NCI-H2029 (cell line): ENCODE data around the gene RPL13A.
"Not testable (repeated sequence)": the region's sequence is repeated elsewhere in the genome, so short reads cannot be mapped to it uniquely, and the experiment has no call there.

Experiments
- DNase-seq: peaks from one replicate; lab custom pipeline; 2025; lab: John Stamatoyannopoulos, UW

RPL13A gene

DNA sequence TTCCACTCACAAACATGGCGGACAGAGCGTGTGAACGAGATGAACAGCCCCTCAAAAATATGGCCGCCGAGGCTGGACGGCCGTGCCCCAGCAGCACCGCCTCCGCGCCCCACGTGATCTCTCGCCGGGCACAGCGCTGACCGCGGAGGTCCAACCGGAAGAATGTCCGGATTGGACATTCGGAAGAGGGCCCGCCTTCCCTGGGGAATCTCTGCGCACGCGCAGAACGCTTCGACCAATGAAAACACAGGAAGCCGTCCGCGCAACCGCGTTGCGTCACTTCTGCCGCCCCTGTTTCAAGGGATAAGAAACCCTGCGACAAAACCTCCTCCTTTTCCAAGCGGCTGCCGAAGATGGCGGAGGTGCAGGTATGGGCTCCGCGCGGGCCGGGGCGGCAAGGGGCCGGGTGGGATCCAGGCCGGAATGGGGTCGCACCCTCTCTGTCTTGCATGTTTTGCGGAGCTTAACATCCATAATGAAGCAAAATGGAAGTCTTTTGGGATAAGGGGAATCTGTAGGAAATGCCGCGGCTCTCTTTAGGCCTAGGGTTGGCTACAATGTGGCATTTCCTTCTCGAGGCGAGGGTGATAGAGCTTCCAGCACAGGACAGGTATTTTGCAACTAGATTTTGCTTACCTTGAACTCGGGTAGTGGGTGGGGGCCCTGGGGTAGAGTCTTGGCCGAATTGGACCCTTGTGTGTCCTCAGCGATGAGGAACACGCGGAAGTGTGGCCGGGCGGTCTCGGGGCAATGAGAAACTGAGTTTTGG lies at the start of gene RPL13A:
TSS of gene RPL13A (plus strand) at position 332 of the 769 bp plus-strand sequence. CDS start at position 354, 22 bp downstream.
- DNase-seq: peak; percentile 99

GRCh38 chr19:49438261-49438660 lies 49.1 kb upstream of the RPL13A start:
- no peak for DNase-seq

DNA sequence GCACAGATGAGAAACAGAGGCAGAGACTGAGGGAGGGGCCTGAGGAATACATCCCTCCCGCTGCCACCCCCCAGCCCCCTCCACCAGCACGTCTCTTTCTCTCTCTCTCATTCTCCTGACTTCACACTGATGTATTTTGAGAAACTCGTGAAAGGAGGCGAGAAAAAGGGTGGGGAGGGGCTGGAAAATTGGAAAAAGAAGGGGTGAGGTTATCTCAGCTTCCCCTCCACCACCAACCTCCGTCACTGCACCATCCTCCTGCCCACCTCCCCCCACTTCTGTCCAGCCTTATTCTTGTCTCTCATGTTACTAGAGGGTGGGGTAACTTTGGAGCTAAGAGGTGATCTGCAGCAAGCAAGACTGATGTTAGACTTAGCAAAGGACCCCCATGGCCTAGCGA lies 47.6 kb upstream of the RPL13A start:
- no peak for DNase-seq

DNA sequence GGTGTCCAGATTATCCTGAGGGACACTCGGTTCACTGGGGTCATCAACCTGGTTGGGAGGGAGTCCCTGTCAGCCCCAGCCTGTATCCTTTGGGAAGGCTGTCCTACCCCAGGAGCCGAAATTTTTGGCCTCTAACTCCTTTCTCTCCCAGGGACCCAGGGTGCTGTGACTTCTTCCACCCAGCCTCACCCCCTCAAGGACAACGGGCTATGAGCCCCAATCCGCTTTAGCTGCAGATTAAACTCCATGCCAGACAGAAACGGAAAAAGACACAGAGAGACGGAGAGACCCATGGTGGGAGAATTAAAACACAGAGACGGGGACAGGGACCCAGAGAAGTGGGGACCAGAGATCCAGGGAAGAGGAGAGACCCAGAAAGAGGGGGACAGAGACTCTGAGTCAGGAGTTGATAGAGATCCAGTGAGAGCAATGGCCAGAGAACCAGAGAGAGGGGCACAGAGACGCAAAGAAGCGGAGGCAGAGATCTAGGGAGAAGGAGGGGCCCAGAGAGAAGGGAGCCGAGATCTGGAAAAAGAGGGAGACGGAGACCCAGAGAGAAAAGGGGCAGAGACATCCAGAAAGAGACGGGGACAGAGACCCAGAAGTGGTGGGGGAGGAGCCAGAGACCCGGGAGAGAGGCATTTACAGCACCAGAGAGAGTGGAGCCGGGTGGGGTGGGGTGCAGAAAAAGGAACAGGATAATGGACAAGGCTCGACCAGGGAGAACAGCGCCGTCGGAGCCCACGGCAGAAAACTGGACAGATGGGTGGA lies 46.8 kb upstream of the RPL13A start:
- DNase-seq: no peak

GRCh38 chr19:49441210-49441959 lies 46.0 kb upstream of the RPL13A start, which contains the start of gene SLC17A7:
Gene SLC17A7 (minus strand): TSS chr19:49441527. CDS start chr19:49441379, 148 bp downstream.
- DNase-seq: no peak

DNA sequence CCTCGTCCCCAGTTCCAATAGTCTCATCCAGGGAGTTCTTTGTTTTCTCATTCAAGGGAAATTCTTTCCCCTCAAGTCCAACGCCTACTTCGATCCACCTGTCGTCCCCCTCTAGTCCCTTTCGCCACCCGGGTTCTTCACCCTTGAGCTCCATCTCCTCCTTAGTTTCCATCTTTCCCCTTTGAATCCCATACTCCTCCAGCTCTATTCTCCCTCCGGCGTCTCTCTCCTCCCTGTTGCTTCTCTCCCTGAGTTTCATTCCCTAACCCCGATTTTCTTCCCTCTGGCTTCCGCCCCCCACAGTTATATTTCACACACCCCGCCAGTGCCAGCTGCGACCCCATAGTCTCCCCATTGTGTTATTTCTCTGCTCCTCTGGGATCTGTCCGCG lies 45.5 kb upstream of the RPL13A start:
- no peak for DNase-seq

DNA sequence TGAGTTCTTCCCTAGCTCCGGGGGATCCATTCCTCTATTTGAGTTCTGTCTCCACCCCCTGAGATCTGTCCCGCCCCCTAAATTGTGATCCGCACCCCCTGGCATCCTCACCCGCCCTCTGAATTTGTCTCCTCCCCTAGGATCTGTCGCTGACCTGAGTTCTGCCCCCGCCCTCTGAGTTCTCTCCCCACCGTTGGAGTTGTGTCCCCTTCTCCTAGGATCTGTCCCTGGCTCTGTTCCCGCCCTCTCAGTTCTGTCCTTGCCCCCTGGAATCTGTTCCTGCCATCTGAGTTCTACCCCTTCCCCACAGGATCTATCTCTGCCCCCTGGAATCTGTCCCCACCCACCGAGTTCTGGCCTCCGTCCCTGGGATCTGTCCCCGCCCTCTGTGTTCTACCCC lies 45.1 kb upstream of the RPL13A start:
- DNase-seq: no peak

- peak; percentile 78 for DNase-seq
Observed at GRCh38 chr19:49442771-49443365, 44.5 kb upstream of the RPL13A start.

DNA sequence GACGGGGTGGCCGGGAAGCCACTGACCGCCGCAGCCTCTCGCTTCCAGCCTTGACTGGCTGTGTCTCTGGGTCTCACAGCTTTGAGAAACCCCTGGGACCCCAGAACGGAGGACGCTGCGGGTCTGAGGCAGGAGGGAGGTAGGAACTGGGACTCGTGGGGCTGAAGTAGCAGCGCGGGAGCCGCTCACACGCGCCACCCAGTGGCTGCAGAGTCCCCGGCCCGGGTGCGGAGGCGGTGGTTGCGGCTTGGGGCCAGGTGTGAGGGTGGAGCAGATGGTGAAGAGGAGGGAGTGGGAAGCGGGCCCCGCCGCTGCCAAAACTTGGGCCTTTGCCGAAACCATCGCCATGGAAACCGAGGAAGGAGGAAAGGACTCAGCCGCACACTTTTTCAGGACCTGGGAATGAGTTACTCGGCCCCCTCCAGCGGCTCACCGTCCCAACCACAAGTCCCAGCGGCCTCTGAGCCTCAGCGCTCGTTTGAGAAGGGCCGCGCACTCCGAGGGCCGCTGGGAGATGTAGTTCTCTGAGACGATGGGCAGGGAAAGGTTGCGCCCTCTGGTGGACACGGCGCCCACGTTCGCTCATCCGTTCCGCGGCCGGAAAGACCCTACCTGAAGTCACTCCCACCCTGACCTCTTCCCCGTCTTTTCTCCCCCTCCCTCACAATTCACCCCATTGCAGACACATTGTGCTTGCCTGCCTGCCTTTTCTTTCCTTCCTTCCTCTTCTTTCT lies 43.9 kb upstream of the RPL13A start:
- DNase-seq: peak; percentile 95

DNA sequence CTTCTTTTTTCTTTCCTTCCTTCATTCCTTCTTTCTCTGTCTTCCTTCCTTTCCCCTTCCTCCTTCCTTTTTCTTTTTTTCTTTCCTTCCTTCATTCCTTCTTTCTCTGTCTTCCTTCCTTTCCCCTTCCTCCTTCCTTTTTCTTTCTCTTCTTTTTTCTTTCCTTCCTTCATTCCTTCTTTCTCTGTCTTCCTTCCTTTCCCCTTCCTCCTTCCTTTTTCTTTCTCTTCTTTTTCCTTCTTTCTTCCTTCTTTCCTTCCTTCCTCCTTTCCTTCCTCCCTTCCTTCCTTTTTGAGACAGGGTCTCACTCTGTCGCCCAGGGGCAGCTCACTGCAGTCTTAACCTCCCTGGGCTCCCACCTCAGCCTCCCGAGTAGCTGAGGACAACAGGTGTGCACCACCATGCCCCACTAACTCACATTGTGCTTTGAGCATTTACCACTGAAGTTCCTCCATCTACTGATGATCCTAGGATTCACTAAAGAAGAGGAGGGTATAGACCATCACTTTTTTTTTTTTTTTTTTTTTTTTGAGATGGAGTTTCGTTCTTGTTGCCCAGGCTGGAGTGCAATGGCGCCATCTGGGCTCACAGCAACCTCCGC lies 43.2 kb upstream of the RPL13A start:
- not testable (repeated sequence) for DNase-seq

- no peak for DNase-seq
Observed at GRCh38 chr19:49445997-49446396, 41.4 kb upstream of the RPL13A start.

DNA sequence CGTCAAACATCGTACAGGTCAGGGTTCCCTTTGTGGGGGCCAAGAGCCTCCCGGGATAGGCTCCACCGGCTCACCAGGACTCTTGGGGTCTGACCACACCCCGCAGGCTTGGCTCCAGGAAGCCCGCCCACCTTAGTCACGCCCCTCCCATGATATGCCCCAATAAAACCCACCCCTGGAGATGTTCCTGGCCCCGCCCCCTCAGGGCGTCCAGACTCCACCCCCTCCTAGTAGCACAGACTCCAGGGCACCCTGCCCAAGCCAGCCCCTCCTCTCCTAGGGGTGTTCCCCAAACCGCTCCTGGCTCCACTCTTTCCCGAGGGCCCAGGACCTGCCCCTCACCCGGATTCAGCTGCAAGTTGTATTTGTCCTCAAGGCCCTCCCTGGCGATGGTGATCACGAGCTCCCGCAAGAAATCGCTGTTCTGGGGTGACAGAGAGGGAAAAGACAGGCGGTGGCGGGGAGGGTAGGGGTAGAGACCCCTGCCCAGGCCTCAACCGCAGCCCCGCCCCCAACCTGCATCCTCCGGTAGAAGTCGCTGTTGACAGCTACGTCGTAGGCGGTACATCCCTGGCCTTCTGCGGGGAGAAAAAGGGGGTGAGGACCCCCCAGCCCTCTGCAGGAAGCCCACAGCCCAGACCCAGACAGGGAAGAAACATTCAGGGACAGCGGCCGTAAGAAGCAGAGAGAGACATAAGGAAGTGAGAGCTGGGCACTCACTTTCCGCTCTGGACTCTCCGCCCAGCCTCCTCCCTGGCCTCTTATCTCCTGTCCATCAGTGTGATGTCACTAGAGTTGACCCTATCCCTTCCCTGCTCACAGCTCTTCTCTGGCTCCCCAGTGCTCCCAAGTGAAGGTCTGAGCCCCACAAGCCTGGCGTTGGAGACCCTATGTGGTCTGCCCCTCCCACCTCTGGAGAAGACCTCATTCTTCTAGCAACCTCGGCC lies 39.6 kb upstream of the RPL13A start:
- DNase-seq: no peak

GRCh38 chr19:49448432-49448786 lies 39.0 kb upstream of the RPL13A start:
- DNase-seq: no peak

- no peak for DNase-seq
Observed at GRCh38 chr19:49450405-49450804, 37.0 kb upstream of the RPL13A start.

GRCh38 chr19:49451430-49452181 lies 35.8 kb upstream of the RPL13A start, which contains the start of gene PIH1D1:
Gene PIH1D1 (minus strand): TSS chr19:49451814. CDS start chr19:49451574, 240 bp downstream.
- peak; percentile 99 for DNase-seq

- peak; percentile 97 for DNase-seq
Observed at GRCh38 chr19:49453013-49453756, 34.2 kb upstream of the RPL13A start, which contains the start of gene ALDH16A1. Gene ALDH16A1 (plus strand): TSS chr19:49453225. CDS start chr19:49453332, 107 bp downstream.

GRCh38 chr19:49453757-49454240 lies 33.6 kb upstream of the RPL13A start:
- DNase-seq: no peak

- DNase-seq: no peak
Observed at GRCh38 chr19:49455773-49456172, 31.6 kb upstream of the RPL13A start.
